Hematopoietic multipotent progenitor cell treated with erythropoietin and hydrocortisone succinate and interleukin-3 and kit ligand, for 6 days (in vitro differentiated cells): Measurements from ENCODE around the gene ENTPD7.
A peak's percentile ranks its signal among the peaks of the same experiment; 100 is the strongest.
"Not testable (repeated sequence)": the region's sequence is repeated elsewhere in the genome, so short reads cannot be mapped to it uniquely, and the experiment has no call there.

Experiments
- DNase-seq: peaks from one replicate; pipeline ENCODE4 v3.0.0-alpha.2; 2015

ENTPD7 gene

GRCh38 chr10:99693933-99694583, 34.7 kb downstream of the ENTPD7 start:
- DNase-seq, result no peak

GRCh38 chr10:99695761-99696160, 36.5 kb downstream of the ENTPD7 start:
- no peak for DNase-seq

GRCh38 chr10:99698504-99699080, 39.3 kb downstream of the ENTPD7 start:
- DNase-seq, result peak; percentile 27

GRCh38 chr10:99700649-99701048, 41.3 kb downstream of the ENTPD7 start:
- DNase-seq, result no peak

DNA sequence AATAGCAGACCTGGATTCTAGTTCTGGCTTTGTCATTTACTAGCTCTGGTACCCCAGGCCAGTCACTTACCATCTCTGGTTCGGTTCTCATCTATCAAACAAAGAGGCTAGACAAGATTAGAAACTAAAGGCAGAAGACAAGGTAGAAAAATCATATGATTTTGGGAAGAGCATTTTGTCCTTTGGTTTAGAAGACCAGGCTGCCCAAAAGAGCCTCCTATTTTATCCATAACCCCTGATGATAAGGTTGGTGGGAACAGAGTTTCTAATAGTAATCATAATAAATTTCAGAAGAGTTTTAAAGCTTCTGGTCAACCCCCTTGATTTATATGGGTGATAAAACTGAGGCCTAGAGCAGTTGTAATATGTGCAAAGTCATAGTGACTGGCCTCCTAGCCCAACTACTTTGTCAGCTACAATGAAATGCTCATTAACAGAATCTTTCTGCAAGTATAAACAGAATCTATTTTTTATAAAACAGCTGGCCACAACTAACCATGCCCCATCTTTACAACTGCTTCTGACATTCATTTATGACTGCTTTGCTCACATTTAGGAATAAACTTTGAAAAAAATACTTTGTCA, 49.2 kb downstream of the ENTPD7 start:
- peak; percentile 87 for DNase-seq

DNA sequence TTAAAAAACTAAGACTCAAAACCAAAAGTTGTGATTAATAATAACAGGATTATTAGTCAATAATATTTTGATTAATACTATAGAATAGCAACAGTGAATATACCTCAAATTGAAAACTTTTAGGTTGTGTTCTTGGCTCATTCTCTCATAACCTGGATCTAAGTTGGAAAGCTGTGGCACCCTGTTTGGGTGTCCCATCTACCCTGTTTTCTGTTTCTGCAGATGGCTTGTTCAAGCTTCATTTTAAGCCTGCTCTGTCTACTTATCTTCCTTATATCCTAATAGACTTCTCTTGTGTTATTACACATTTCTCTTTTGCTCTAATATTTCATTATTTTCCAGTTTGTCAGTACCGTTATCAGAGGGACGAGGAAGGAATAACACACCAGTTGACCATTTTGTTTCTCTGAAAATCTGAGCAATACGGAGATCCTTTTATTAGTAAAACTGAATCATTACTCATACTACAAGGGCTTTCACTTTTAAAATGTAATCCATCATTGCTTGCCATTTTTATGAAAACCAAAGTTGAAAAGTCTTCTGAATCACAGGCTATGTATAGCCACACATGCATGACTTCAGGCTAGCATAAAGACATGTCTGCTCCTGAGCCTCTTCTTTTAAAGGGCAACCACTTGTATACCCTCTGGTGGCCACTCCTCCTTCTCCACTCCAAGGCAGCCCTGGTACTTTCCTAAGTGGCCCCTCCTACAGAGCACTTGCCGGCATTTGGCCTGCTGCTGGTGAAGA, 50.3 kb downstream of the ENTPD7 start:
- DNase-seq, result peak; percentile 74

GRCh38 chr10:99711129-99711719, 51.9 kb downstream of the ENTPD7 start:
- peak; percentile 90 for DNase-seq

- DNase-seq, result no peak
Observed at GRCh38 chr10:99714446-99714845, 55.1 kb downstream of the ENTPD7 start.

DNA sequence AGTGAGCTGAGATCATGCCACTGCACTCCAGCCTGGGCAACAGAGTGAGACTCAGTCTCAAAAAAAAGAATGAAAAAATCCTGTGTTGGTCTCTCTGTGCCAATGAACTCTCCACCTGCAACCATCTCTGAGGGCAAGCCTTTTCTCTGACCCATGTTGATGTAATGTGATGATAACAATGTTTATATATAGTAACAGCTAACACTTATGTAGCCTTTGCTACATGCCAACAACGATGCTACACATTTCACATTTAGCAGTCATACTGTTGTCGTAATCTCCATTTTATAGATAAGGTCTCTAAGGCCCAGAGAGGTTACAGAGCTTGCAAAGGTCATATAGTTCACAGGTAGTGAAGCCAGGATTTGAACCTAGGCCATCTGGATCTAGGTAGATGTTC, 61.1 kb downstream of the ENTPD7 start:
- no peak for DNase-seq

DNA sequence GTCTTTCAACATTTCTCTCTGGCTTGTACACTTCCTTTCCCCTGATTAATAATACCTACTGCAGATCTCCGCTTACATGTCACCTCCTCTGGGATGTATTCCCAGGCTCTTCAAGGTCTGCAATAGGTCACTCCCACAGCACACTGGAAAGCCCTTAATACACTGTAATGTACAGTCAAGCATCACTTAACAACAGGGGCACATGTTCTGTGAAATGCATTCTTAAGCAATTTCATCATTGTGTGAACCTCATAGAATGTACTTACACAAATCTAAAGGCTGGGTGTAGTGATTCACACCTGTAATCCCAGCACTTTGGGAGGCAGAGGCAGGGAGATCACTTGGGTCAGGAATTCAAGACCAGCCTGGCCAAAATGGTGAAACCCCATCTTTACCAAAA, 70.7 kb downstream of the ENTPD7 start:
- DNase-seq, result no peak

GRCh38 chr10:99731306-99732032, 72.2 kb downstream of the ENTPD7 start:
- DNase-seq, result peak; percentile 60

GRCh38 chr10:99732033-99732842, 72.9 kb downstream of the ENTPD7 start, which contains the start of the genes COX15 and CUTC:
TSS of gene COX15 (minus strand) at chr10:99732127. CDS start at chr10:99732049, 78 bp downstream.
TSS of gene CUTC (plus strand) at chr10:99732234. CDS start at chr10:99732349, 115 bp downstream.
- peak; percentile 98 for DNase-seq

DNA sequence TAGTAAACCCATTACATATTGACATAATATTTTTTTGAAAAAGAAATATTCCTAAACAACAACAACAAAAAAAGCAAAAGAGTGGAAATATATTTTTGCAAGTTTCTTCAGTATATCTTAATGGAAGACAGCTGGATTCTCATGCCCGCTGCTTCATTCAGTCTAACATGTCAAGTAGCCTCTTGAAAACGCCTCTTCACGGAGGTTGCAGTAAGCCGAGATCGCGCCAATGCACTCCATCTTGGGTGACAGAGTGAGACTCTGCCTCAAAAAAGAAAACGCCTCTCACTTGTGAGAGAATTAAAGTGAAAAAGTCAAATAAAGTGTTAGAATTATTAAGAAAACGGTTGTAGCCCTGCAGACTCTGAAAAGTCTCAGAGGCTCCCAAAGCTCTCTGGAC, 74.1 kb downstream of the ENTPD7 start:
- peak; percentile 24 for DNase-seq

DNA sequence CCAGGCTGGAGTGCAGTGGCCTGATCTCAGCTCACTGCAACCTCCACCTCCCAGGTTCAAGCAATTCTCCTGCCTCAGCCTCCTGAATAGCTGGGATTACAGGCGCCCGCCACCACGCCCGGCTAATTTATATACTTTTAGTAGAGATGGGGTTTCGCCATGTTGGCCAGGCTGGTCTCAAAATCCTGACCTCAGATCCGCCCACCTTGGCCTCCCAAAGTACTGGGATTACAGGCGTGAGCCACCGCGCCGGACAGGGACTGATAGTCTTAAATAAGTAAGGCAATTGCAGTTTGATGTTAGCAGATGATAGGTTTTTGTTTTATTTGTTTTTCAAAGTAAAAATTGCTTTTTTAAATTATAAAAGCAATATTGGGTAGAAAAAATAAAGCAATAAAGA, 74.8 kb downstream of the ENTPD7 start:
- not testable (repeated sequence) for DNase-seq

DNA sequence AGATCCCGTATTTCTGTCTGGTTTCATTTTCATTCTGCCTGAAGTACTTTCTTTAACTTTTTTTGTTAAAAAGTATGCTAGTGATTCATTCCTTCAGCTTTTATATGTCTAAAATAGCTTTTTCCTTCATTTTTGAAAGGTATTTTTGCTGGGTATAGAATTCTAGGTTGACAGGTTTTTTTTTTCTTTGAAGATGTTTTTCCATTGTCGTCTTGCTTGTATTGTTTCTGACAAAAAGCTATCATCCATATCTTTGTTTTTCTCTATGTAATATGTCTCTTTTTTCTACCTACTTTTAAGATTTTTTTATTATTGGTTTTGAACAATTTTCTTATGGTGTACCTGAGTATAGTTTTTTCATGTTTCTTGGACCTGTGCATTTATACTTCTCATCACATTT, 81.0 kb downstream of the ENTPD7 start:
- DNase-seq, result no peak

- no peak for DNase-seq
Observed at GRCh38 chr10:99740933-99741559, 81.7 kb downstream of the ENTPD7 start.

GRCh38 chr10:99742254-99742653, 82.9 kb downstream of the ENTPD7 start:
- no peak for DNase-seq

GRCh38 chr10:99742701-99743100, 83.4 kb downstream of the ENTPD7 start:
- DNase-seq, result no peak

GRCh38 chr10:99743841-99744240, 84.5 kb downstream of the ENTPD7 start:
- DNase-seq, result no peak

- DNase-seq, result not testable (repeated sequence)
Observed at GRCh38 chr10:99746166-99746565, 86.9 kb downstream of the ENTPD7 start.

- no peak for DNase-seq
Observed at GRCh38 chr10:99748823-99749451, 89.6 kb downstream of the ENTPD7 start.
